Fibroblast of the aortic adventitia (primary cell): ENCODE data around the gene ACOXL. TPM values are rescaled to one million over a fixed set of nuclear protein-coding genes. Genes with fewer than 3 reads are reported as not detected.

Experiments used
- DNase-seq: peaks from one replicate; pipeline ENCODE4 v3.0.0-alpha.2; 2010; ENCODE audit warnings: low read depth
- H3K4me3 ChIP-seq: 2 replicates; pipeline ENCODE4 v1.5.1; 2011; ENCODE audit warnings: low read depth, mild to moderate bottlenecking, control low read depth, low read length, moderate library complexity
- CTCF ChIP-seq: IDR thresholded peaks from 2 replicates; pipeline ENCODE4 v1.5.1; 2011; ENCODE audit warnings: mild to moderate bottlenecking, low read length, control low read depth, inconsistent platforms; ENCODE audit not compliant: insufficient read depth
- total RNA-seq: library from RNA; depleted of rRNA; stranded (reverse); fragments of >200 nt; gene quantifications from 2 replicates; pipeline ENCODE4 v1.2.3, GENCODE V29; 2012; ENCODE audit warnings: low replicate concordance

Gene ACOXL
- total RNA-seq, 1 donor = not detected

- no peak for DNase-seq
- TF ChIP-seq CTCF = no peak
- H3K4me3 ChIP-seq = no peak overlapping the region
Measured at GRCh38 chr2:110995911-110996310, 263.5 kb downstream of the ACOXL start.

GRCh38 chr2:110997331-110998045 lies 265.1 kb downstream of the ACOXL start:
- TF ChIP-seq CTCF = no peak
- no peak for DNase-seq
- H3K4me3 ChIP-seq = no peak overlapping the region

- no peak for TF ChIP-seq CTCF
- DNase-seq = no peak
- no peak overlapping the region for H3K4me3 ChIP-seq
Measured at GRCh38 chr2:110998311-110998710, 265.9 kb downstream of the ACOXL start.

GRCh38 chr2:110999626-111000025 lies 267.3 kb downstream of the ACOXL start:
- H3K4me3 ChIP-seq = no peak overlapping the region
- TF ChIP-seq CTCF = no peak
- DNase-seq = no peak

- no peak for TF ChIP-seq CTCF
- no peak for DNase-seq
- H3K4me3 ChIP-seq = no peak overlapping the region
Measured at GRCh38 chr2:111005307-111005706, 272.9 kb downstream of the ACOXL start.

- TF ChIP-seq CTCF = no peak
- no peak for DNase-seq
- no peak overlapping the region for H3K4me3 ChIP-seq
Measured at GRCh38 chr2:111005821-111006220, 273.4 kb downstream of the ACOXL start.
